Colonic mucosa (tissue), 4 donors: ENCODE data around the gene MRC2. TPM values are rescaled to one million over a fixed set of nuclear protein-coding genes. Genes with fewer than 3 reads are reported as not detected.

Source experiments
- DNase-seq: peaks from one replicate; pipeline ENCODE4 v3.0.0-alpha.2; 2020
- H3K27ac ChIP-seq: fragments of 200-600 bp; one replicate; pipeline ENCODE4 v1.8.0; 2021
- H3K27me3 ChIP-seq: fragments of 200-600 bp; one replicate; pipeline ENCODE4 v1.8.0; 2021
- H3K36me3 ChIP-seq: fragments of 200-600 bp; one replicate; pipeline ENCODE4 v1.8.0; 2021
- H3K4me1 ChIP-seq: fragments of 200-600 bp; one replicate; pipeline ENCODE4 v1.8.0; 2021; ENCODE audit warnings: mild to moderate bottlenecking
- H3K4me3 ChIP-seq: fragments of 200-600 bp; one replicate; pipeline ENCODE4 v1.8.0; 2021
- H3K9ac ChIP-seq, 2 donors: one replicate each; pipeline ENCODE4 v1.7.0; 2013; ENCODE audit warnings: control low read depth in 2 of 2, low read depth in 2 of 2, low read length in 2 of 2
- H3K9me3 ChIP-seq: fragments of 200-600 bp; one replicate; pipeline ENCODE4 v1.8.0; 2021
- intact Hi-C: fragments of 100-400 bp; cut with DNase I; formaldehyde crosslinking; loops from one replicate; pipeline ENCODE4 v1.14.1; 2022
- total RNA-seq, 2 donors: library from RNA; stranded (reverse); fragmentation: NEBNext Ultra II Directional in 1 of 2; extraction: Animal tissue kit (Norgen Biotek cat#: 25700) in 1 of 2; gene quantifications; one replicate each; pipeline ENCODE4 v1.2.1, GENCODE V29; 2021
- TF ChIP-seq, protein P1 (sequence below): fragments of 200-600 bp; IDR thresholded peaks from one replicate; pipeline ENCODE4 v1.8.0; 2022; ENCODE audit warnings: antibody characterized with exemption, mild to moderate bottlenecking
- donor health status: healthy.
- donor health status: DM: no; HTN: no; CAD: no.
- donor health status: DM: no; HTN: no; CAD: no.

MRC2 gene
- total RNA-seq, 2 donors from 2014 or later = 6.4 to 10.9 TPM

DNA sequence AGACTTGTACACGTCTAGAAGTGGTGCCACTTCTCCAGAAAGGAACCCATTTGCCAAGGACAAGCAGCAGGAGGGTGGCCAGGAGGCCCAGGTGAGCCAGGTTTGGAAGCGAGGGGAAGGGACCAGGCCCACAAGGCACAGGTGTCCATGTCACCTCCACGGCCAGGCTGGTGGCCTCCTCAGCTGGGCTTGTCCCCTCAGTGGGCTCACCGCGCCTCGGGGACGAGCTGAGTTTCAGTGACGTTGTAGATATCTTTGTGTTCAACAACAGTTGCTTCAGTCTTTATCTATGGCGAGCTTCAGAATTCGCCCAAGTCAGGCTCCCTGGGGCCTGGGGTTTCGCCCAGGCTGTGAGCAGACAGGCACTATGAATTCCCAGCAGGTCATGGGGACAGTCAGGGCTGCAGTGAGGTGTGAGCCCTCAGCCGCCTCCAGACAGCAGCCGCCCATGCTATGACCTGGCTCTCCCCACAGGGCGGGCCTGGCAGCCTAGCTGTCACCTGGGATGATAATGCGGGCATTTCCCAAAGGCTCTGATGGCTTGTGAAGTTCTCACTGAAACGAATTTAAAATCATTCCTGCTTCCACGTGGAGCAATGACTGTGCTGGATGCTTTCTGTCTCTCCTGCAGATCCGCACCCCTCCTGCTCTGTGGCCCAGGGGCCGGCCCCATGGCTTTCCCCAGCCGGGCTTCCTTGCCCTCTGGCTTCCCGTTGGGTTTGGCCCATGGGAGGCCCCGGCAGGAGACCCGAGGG, 89.5 kb downstream of the MRC2 start:
- TF ChIP-seq, protein P1, sequence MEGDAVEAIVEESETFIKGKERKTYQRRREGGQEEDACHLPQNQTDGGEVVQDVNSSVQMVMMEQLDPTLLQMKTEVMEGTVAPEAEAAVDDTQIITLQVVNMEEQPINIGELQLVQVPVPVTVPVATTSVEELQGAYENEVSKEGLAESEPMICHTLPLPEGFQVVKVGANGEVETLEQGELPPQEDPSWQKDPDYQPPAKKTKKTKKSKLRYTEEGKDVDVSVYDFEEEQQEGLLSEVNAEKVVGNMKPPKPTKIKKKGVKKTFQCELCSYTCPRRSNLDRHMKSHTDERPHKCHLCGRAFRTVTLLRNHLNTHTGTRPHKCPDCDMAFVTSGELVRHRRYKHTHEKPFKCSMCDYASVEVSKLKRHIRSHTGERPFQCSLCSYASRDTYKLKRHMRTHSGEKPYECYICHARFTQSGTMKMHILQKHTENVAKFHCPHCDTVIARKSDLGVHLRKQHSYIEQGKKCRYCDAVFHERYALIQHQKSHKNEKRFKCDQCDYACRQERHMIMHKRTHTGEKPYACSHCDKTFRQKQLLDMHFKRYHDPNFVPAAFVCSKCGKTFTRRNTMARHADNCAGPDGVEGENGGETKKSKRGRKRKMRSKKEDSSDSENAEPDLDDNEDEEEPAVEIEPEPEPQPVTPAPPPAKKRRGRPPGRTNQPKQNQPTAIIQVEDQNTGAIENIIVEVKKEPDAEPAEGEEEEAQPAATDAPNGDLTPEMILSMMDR = no peak
- no peak for DNase-seq
- H3K27ac ChIP-seq = no peak overlapping the region
- intact Hi-C loops = no loop called here
- H3K9ac ChIP-seq = no peak overlapping the region
- no peaks in the 10 kb centered on the region for H3K36me3 ChIP-seq
- no peaks in the 10 kb centered on the region for H3K27me3 ChIP-seq
- no peaks in the 10 kb centered on the region for H3K9me3 ChIP-seq
- no peaks in the 10 kb centered on the region for H3K4me1 ChIP-seq
- H3K4me3 ChIP-seq = no peak overlapping the region

DNA sequence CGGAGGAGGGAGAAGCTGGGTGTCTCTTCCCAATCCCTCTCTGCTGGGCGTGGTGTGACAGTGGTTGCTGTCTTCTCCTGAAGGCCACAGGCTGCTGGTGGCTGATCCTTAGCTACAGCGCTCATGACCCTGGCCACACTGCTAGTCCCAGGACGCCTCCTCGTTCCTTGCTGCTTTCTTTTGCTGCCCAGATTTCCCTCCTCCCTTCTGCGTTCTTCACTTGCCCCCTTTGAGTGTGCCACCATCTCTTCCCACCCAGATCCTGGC, 90.1 kb downstream of the MRC2 start:
- Histone ChIP-seq H3K4me3 (no peak overlapping the region), H3K4me1 (no peaks in the 10 kb centered on the region), H3K27ac (no peak overlapping the region), H3K9me3 (no peaks in the 10 kb centered on the region), H3K9ac (no peak overlapping the region), H3K27me3 (no peaks in the 10 kb centered on the region), H3K36me3 (no peaks in the 10 kb centered on the region)
- TF ChIP-seq, protein P1 = no peak
- DNase-seq = no peak
- intact Hi-C loops = no loop called here

DNA sequence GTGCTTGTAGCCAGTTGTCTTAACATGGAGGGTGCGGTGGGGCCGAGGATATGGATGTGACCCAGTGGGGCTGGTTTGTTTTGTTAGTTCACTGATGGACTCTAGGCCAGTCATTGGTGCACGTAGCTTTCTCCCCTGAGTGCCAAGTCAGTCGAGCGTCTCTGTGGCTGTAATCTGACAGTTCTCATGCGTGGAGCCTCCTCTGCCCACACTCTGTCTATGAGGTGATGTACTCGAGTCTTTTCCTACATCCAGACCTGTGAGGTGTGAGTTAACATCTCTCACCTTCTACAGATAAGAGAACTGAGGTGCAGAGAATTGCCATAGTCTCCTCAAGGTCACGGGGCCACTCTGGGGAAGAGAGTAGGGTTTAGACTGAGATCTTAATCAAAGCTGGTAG, 90.4 kb downstream of the MRC2 start:
- H3K4me1 ChIP-seq = no peaks in the 10 kb centered on the region
- H3K4me3 ChIP-seq = no peak overlapping the region
- H3K27me3 ChIP-seq = no peaks in the 10 kb centered on the region
- intact Hi-C loops = no loop called here
- no peak for DNase-seq
- H3K9ac ChIP-seq = no peak overlapping the region
- TF ChIP-seq, protein P1 = no peak
- no peak overlapping the region for H3K27ac ChIP-seq
- no peaks in the 10 kb centered on the region for H3K9me3 ChIP-seq
- H3K36me3 ChIP-seq = no peaks in the 10 kb centered on the region

DNA sequence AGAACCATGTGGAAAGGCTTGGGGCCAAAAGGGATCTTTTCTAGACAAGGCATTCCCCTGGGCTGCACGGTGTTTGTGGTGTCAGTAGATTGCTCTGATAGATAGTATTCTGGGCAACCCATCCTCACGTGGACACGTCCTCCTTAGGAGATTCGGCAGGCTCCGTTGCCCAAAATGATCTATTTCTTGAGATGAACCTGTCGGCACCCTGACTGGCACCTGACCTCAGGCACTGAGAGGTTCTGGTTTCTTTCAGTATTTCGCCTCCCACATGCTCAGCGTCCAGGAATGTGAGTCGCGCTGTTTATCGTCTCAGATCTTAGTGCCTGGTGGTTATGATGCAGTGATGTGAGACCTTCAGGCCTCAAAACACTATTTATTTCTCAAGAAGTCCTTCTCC, 91.0 kb downstream of the MRC2 start:
- Histone ChIP-seq H3K9me3 (no peaks in the 10 kb centered on the region), H3K27me3 (no peaks in the 10 kb centered on the region), H3K4me3 (no peak overlapping the region), H3K4me1 (no peaks in the 10 kb centered on the region), H3K27ac (no peak overlapping the region), H3K9ac (no peak overlapping the region), H3K36me3 (no peaks in the 10 kb centered on the region)
- intact Hi-C loops = no loop called here
- DNase-seq = no peak
- TF ChIP-seq, protein P1 = no peak

GRCh38 chr17:62719586-62719985, 92.1 kb downstream of the MRC2 start:
- TF ChIP-seq, protein P1 = no peak
- H3K9me3 ChIP-seq = no peaks in the 10 kb centered on the region
- H3K4me3 ChIP-seq = no peak overlapping the region
- no peaks in the 10 kb centered on the region for H3K4me1 ChIP-seq
- no peak overlapping the region for H3K27ac ChIP-seq
- DNase-seq = no peak
- intact Hi-C loops = no loop called here
- no peak overlapping the region for H3K9ac ChIP-seq
- no peaks in the 10 kb centered on the region for H3K36me3 ChIP-seq
- H3K27me3 ChIP-seq = no peaks in the 10 kb centered on the region
